Left lobe of liver (tissue), 2 donors: ENCODE data around the gene NAT16. TPM values are rescaled to one million over a fixed set of nuclear protein-coding genes. Genes with fewer than 3 reads are reported as not detected.
A peak's percentile ranks its signal among the peaks of the same experiment; 100 is the strongest.
"Not testable (repeated sequence)": the region's sequence is repeated elsewhere in the genome, so short reads cannot be mapped to it uniquely, and the experiment has no call there.

Experiments used
- ATAC-seq: fragments of 200-7000 bp; cut with Tn5 transposase; one replicate; pipeline ENCODE4 v1.9.1; 2020; ENCODE audit warnings: mild to moderate bottlenecking, moderate library complexity
- DNase-seq: peaks from one replicate; pipeline ENCODE4 v3.0.0-alpha.2; 2020; ENCODE audit warnings: low spot score
- total RNA-seq: library from RNA; stranded (reverse); gene quantifications from one replicate; pipeline ENCODE4 v1.2.1, GENCODE V29; 2021
- donor health status: DM: no; HTN: no; CAD: no; lungs with moderate emphysema.
- donor health status: DM: no; HTN: yes; CAD: no.

NAT16 gene
- total RNA-seq, 1 donor from 2014 or later: not detected

DNA sequence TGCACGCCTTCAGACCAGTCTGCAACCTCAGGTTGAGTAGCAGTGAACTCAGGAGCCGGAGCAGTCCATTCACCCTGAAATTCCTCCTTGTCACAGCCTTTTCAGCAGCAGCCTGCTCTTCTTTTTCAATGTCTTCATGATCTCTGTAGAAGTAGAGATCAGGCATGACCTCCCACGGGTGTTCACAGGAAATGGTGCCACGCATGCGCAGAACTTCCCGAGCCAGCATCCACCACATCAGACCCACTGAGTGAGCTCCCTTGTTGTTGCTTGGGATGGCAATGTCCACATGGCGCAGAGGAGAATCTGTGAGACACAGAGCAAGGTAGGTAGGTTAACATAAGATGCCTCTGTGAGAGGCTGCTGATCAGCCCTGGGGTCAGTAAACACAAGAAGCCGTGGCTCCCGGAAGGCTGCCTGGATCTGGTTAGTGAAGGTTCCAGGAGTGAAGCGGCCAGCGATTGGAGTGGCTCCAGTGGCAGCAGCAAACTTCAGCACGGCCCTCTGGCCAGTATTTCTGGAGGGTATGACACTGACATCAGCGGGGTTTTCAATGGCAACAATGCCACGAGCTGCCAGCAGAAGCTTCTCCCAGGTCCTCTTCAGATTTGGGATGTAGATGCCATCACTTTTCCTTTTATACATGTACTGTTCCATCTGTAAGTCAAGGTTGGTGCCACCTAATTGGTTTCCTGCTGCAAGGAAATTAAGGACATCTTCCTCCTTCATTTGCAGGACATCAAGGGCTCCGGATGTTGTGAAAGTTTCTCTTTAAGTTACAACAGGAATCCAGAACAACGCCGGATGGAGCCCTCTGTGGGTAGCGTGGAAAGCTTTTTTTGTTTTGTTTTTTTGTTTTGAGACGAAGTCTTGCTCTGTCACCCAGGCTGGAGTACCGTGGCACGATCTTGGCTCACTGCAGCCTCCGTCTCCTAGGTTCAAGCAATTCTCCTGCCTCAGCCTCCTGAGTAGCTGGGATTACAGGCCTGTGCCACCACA lies 23.9 kb upstream of the NAT16 start:
- not testable (repeated sequence) for ATAC-seq, DNase-seq

DNA sequence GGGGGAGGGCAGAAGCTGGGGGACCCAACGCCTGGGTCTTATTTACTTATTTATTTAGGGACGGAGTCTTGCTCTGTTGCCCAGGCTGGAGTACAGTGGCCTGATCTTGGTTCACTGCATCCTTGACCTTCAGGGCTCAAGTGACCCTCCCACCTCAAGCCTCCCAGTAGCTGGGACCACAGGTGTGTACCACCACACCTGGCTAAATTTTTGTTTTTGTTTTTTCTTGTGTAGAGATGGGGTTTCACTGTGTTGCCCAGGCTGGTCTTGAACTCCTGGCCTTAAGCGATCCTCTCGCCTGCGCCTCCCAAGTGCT lies 22.5 kb upstream of the NAT16 start:
- ATAC-seq (no peak), DNase-seq (no peak)

DNA sequence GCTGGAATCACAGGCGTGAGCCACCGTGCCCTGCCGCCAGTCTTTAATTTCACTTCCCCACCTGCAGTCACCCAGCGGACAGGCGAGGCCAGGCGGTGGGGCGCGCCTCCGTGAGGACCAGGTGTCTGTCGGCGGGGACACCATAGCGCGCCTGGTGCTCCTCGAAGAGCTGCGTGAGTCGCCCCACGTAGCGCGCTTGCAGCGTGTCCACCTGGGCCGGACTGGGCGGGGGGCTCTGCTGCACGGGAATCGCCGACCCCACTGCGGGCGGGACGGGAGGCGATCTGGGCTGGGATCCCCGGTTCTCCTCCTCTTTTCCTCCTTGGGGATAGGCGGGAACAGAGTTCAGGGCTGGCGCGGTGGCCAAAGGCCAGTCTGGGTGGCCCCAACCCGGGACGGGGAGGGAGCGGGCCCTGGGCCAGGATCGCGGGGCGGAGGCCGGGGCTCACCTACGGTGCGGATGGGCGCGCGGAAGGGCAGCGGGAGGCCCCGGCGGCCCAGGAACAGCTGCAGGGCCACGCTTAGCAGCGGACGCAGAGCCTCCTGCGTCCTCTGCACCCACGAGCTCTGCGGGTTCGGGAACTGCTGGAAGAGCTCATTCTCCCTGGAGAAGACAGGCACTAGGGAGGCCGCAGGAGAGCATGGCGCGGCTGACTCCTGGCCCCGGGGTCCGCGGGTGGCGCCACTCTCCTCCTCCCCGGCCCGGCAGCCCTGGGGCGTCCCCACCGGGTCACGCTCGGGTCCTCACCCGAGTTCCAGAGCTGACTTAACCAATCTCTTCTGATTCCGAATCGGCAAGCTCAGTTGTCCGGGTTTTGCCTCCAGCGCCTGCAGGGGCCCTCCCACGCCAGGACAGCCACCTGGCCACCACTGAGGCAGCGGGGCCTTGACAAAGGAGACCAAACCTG lies 21.9 kb upstream of the NAT16 start:
- ATAC-seq: peak; percentile 82
- peak; percentile 82 for DNase-seq

DNA sequence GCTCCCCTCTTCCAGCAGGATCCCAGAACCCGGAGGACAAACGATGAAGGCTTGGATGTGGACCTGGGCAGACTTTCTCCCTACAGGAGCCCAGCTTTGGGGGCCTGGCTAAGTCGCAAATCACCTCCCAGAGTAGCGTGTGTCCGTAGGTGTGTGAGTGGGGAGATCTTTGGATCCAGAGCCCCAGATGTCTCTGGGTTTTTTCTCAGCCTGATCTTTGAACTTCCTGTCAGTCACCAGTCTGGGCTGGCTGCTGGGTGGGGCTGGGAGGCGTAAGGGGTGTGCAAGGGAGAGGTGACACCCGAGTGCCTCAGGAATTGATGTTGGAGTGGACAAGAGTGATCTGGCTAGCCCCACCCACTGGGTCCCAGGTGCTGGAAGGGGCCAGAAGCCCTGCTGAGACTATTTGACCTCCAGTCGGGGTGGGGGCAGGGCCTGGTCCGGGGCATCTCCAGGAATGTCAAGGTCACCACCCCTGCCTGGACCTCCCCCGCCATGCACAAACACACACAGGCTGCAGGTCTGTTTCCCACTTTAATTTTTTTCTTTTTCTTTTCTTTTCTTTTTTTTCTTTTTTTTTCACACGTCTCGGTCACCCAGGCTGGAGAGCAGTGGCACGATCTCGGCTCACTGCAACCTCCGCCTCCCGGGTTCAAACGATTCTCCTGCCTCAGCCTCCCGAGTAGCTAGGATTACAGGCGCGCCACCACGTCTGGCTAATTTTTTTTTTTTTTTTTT lies 20.9 kb upstream of the NAT16 start, which contains the start of gene MOGAT3:
MOGAT3 (minus strand) TSS at position 175 of the 738 bp plus-strand sequence. CDS start 182 bp downstream, outside the sequence.
- peak; percentile 78 for ATAC-seq
- DNase-seq: peak; percentile 78

DNA sequence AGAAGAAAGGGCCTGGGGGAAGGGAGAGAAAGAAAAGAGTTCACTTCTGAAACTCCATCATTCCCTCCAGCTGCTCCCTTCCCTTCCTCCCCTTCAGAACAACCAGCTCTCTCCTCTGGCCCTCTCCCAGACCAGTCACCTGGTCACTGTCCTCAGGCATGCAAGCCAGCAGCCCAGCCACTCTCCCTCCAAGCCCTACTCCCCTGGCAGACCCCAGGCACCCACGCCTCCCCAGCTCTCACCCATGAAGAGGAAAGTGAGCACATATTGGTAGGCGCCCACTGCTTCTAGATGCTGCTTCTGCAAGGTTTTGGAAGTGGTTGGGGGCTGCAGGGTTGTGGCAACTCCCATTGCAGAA lies 20.4 kb upstream of the NAT16 start:
- peak; percentile 67 for ATAC-seq
- DNase-seq: no peak

DNA sequence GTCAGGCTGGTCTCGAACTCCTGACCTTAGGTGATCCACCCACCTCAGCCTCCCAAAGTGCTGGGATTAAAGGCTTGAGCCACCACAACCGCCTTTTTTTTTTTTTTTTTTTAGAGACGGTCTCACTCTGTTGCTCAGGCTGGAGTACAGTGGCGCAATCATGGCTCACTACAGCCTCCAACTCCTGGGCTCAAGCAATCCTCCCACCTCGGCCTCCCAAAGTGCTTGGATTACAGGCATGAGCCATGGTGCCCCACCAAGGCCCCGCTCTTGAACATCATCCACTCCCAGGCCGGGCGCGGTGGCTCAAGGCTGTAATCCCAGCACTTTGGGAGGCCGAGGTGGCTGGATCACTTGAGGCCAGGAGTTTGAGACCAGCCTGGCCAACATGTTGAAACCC lies 19.4 kb upstream of the NAT16 start:
- not testable (repeated sequence) for DNase-seq, ATAC-seq

DNA sequence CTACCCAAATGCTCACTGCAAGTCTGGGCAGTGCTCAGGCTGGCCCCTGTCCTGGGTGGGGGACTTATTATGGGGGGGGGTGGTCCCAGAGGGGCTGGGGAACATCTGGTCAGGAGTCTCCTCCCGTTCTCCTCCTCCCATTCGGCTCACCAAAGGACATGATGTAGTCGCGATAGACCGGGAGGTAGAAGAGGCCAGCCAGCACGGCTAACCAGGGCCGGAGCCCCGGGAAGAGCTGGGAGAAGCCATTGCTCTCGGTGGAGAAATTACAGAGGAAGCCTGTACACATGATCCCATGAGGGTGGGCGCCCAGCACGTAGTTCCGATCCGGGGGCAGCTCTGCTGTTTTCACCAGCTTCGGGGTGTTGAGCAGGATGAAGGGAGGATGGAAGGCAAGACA lies 18.4 kb upstream of the NAT16 start:
- no peak for DNase-seq
- no peak for ATAC-seq

DNA sequence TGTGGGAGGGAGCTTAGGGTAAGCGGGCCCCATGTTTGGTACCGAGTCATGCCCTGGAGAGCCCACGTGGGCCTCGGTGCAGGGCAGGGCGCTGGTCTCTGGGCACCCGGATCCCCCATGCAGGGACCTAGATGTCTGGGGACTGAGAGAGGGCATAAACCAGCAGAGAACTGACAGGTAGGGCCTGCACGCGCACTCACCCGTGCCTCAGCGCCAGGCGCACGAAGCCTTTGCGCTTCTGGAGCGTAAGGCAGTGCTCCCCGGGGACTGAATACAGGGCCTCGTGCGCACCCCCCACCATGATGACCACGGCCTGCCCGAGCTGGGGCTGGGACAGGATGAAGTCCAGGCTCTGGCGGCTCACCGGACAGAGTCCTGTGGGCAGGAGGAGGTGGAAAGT lies 17.9 kb upstream of the NAT16 start:
- ATAC-seq (no peak), DNase-seq (no peak)

DNA sequence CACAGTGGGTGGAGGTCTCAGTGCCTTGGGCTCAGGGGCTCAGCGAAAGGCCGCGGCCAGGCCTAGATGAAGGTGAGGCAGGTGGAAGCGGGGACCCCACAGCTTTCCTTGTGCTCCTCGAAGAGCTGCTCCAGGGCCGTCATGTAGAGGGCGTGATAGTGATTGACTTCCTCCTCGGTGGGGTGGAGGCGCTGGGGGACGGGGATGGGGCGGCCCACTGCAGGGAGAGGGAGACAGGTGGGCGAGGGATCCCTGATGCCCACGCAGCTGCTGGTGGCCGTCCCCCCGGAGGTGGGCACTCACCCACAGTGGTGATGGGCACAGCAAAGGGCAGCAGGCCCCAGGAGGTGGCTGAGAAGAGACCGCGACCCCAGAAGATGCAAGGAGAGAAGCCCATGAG lies 15.8 kb upstream of the NAT16 start:
- ATAC-seq: no peak
- DNase-seq: no peak

DNA sequence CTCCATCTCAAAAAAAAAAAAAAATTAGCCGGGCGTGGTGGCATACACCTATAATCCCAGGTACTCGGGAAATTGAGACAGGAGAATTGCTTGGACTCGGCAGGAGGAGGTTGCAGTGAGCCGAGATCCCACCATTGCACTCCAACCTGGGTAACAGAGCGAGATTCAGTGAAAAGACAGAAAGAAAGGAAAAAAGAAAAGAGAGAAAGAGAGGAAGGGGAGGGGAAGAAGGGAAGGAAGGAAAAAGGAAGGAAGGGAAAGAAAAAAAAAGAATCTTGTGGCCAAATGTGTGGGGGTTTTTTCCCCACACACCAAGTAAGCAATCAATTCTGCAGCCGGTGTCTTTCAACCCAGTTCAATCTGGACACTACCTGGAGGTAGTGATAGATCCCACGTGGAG lies 9.0 kb upstream of the NAT16 start:
- DNase-seq (no peak), ATAC-seq (no peak)

DNA sequence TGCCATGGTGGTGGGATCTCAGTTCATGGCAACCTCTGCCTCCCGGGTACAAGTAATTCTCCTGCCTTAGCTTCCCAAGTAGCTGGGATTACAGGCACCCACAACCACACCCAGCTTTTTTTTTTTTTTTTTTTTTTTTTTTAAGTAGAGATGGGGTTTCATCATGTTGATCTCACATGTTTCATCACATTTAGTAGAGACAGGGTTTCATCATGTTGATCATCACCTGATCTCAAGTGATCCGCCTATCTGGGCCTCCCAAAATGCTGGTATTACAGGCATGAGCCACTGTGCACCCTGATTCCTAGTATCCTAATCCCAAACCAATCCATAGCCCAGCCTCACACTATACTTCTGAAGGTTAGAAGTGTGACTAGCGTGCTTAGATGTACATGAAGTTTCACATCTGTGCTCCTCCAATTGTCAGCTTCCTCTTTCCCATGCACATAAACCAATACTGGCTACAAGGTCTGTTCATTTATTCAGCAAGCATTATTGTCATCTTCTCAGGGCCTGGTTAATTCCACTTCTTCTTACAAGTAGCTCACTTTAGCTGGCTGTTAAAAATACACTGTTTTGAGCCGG lies 6.8 kb upstream of the NAT16 start:
- no peak for DNase-seq
- no peak for ATAC-seq

DNA sequence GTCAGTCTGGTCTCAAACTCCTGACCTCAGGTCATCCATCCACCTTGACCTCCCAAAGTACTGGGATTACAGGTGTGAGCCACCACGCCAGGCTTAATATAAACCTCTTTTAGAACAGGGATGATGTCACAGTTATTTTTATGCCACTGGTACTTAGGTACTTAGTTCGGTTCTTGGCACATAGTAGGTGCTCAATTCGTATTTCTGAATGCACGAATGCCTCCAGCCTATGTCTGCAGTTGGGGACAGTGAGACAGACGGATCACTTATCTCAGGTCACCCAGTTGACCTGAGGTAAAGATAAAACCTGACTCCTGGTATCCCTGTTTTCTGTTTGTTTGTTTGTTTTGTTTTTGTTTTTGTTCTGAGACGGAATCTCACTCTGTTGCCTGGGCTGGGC lies 6.1 kb upstream of the NAT16 start:
- no peak for DNase-seq
- ATAC-seq: no peak

DNA sequence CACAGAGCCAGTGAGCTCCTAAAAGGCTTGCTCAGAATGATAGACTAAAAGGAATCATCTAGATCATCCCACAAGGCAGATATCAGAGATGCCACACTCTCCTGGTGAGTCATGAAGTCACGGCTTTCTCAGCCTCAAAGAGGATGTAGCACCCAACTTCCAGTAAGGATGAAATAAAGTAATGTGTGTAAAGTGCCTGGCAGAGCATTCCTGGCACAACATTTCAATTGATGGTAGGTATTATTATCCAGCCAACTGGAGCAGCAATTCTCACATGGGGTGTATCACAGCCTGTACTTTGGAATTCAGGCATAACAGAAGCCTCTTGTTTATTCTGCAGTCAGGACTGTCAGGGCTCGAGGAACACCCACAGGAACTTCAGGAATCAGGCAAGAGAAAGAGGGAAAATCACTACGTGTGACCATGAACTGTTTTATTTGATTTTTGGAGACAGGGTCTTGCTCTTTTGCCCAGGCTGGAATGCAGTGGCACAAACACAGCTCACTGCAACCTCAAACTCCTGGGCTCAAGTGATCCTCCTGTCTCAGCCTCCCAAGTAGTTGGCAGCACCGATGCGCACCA lies 5.3 kb upstream of the NAT16 start:
- ATAC-seq (peak; percentile 45), DNase-seq (no peak)

DNA sequence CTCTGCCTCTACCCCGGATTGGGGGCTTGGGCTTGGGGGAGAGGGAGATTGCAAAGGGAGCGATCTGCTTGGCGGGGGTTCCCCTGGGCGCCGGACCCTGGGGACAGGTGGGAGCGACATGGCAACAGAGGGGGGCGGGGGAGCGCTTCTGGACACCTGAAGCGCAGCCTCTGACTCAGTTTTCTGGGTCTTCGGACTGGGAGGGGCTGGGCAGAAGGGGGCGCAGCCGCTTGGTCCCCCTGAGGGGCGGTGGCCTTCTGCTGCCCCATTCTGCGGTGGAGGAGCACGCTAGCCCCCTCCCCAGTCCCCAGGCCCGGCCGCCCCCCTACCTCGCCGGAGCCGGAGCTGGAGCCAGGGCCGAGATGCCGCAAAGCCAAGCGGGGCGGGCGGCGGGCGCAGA lies 380 bp downstream of the NAT16 start:
- ATAC-seq (no peak), DNase-seq (no peak)

DNA sequence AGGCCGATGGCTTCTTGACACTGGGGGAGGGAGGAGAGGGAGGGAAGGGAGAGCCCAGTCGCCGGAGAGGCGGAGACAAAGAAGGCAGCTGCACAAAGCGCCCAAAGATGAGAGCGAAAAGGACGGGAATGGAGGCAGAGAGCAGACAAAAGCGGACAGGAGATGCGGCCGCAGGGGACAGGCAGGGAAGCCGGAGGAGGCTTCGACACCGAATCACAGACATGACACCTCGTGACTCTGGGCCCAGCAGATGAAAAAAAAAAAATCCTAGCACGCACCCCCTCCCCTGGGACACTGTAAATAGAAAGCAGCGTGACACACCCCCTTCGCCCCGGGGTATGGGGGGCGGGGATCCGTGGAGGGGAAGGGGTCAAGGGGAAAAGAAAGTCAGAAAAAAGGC lies 976 bp downstream of the NAT16 start:
- no peak for ATAC-seq
- no peak for DNase-seq

DNA sequence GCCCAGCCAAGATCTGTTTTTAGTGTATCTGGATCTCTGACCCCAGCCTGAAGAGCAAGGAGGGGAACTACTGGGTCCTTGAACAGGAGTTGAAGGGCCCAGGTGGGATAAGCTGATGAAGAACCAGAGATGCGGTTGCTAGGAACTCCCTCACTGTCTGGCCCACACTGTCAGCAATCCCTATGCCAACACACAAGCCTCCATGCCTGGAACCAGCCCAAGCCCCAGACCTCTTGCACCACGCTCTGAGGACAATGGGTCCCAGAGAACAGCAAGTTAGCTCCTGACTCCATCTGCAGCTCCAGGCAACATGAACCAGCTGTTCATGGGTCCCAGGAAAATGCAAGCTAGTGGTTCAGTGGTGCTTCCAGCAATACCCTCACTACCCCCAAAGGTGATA lies 2.4 kb downstream of the NAT16 start:
- no peak for ATAC-seq
- DNase-seq: no peak

DNA sequence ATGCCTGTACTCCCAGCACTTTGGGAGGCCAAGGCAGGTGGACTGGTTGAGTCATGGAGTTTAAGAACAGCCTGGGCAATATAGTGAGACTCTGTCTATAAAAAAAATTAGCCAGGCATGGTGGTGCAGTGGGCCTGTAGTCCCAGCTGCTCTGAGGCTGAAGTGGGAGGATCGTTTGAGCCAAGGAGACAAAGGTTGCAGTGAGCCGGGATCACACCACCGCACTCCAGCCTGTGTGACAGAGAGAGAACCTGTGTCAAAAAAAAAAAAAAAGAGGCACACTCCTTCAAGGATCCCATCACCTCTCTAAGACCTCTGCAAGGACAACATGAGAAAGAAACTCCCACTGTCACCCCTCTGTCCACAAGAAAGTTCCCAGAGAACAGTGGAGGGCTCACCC lies 4.4 kb downstream of the NAT16 start:
- DNase-seq (no peak), ATAC-seq (peak; percentile 46)

DNA sequence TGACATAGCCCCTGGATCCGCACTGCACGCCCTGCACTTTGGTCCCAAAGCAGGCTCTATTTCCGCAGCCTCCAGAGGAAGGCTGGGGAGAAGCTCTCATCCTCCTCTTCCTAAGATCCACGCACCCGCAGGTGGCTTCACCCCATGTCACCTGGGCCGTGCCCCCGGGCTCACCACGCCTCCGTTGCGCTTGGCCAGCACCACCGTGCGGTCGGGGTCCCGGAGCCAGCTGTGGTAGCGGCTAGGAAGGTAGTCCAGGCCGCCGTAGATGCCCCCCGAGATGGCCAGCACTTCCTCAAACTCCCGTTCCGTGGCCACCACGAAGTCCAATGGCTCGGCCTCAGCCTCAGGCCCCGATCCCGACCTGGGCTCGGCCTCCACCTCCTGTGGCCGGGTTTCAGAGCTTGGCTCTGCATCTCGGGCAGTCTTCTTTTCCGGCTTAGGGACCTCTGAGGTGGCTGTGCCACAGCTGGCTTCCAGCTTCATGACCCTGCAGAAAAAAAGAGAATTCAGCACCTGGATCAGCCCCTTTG lies 5.7 kb downstream of the NAT16 start:
- no peak for DNase-seq
- ATAC-seq: no peak

DNA sequence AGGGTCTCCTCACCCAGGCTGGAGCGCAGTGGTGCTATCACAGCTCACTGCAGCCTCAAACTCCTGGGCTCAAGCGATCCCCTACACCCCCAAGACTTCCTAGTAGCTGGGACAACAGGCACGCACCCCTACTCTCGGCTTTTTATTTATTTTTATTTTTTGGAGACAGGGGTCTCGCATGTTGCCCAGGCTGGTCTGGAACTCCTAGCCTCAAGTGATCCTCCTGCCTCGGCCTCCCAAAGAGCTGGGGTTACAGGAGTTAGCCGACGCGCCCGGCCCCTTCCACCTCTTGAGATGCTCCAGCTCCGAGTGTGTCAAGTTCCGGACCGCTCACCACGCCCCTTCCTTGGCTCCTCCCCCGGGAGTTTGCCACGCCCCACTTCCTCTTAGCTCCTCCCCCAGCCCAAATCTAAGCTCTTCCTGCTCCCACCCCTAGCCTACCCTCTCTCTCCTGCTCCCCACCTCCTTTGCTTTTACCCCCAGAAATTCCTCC lies 6.3 kb downstream of the NAT16 start:
- DNase-seq: no peak

More for the DNA sequence above, 6.3 kb downstream of the NAT16 start:
- ATAC-seq: no peak
